Subcutaneous abdominal adipose tissue (tissue), 5 donors: ENCODE measurements around the gene AGAP3.

Experiments
- H3K27ac ChIP-seq: one replicate; pipeline ENCODE4 v1.7.0; 2013; ENCODE audit warnings: low read depth, mild to moderate bottlenecking, inconsistent platforms, low read length, moderate library complexity
- H3K27me3 ChIP-seq, 5 donors: one replicate each; pipeline ENCODE4 v1.7.0; 2013; ENCODE audit warnings: low read length in 5 of 5, inconsistent platforms in 1 of 5; ENCODE audit not compliant: control insufficient read depth in 5 of 5, insufficient read depth in 4 of 5
- H3K36me3 ChIP-seq, 5 donors: one replicate each; pipeline ENCODE4 v1.7.0; 2013; ENCODE audit warnings: low read length in 5 of 5; ENCODE audit not compliant: control insufficient read depth in 5 of 5, insufficient read depth in 5 of 5
- H3K4me1 ChIP-seq, 5 donors: one replicate each; pipeline ENCODE4 v1.7.0; 2013; ENCODE audit warnings: low read length in 5 of 5, mild to moderate bottlenecking in 3 of 5, moderate library complexity in 1 of 5; ENCODE audit not compliant: control insufficient read depth in 5 of 5, insufficient read depth in 5 of 5
- H3K4me3 ChIP-seq, 5 donors: one replicate each; pipeline ENCODE4 v1.7.0; 2013; ENCODE audit warnings: low read length in 5 of 5, low read depth in 1 of 5
- H3K9ac ChIP-seq, 5 donors: one replicate each; pipeline ENCODE4 v1.7.0; 2013; ENCODE audit warnings: low read length in 5 of 5, mild to moderate bottlenecking in 4 of 5, moderate library complexity in 3 of 5
- H3K9me3 ChIP-seq, 5 donors: one replicate each; pipeline ENCODE4 v1.7.0; 2013; ENCODE audit warnings: low read length in 5 of 5; ENCODE audit not compliant: control insufficient read depth in 5 of 5
- donor health status: healthy.
- donor health status: healthy.
- donor health status: healthy.
- donor health status: healthy.
- donor health status: healthy.

The AGAP3 gene

DNA sequence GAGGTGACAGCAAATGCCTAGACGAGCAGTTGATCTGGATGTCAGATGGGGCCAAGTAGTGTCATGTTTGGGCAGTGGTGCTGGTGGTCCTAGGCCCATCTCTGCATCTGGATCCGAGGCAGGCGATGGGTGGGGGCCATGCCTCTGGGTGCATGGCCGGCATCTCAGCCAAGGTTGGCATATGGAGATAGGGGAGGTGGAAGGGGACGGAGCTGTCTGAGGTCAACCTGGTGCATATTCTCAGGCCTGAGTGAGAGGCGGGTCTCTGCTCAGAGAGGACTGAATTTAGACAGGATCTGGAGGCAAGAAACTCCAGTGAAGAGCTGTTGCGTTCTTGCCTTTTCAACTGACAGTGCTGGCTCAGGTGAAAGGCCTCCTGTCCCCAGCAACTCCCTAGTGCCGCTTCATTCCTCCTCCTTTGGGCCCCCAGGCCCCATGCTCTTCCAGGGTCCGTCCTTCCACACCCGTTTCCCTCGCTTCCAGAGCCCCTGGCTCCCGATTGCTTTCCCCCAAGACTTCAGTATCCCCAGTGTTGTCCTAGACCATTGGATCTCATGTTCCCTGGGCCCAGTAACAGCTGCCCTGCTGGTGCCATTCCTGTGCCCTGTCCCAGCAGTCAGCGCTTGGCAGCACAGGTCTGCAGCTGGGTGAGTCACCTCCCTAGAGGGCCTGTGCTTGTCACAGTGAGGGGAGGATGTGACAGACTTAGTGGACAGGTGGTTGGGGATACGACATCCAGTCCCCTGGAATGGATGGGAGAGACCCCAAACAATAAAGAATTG, 48.7 kb downstream of the AGAP3 start:
- Histone ChIP-seq H3K9ac (no peak overlapping the region), H3K4me3 (no peak overlapping the region), H3K9me3 (no peaks in the 10 kb centered on the region), H3K27ac (no peak overlapping the region), H3K27me3 (no peaks in the 10 kb centered on the region), H3K4me1 (no peaks in the 10 kb centered on the region), H3K36me3 (peaks cover 2 to 98% (median 85%) of the 10 kb centered on the region in 5 donors)

DNA sequence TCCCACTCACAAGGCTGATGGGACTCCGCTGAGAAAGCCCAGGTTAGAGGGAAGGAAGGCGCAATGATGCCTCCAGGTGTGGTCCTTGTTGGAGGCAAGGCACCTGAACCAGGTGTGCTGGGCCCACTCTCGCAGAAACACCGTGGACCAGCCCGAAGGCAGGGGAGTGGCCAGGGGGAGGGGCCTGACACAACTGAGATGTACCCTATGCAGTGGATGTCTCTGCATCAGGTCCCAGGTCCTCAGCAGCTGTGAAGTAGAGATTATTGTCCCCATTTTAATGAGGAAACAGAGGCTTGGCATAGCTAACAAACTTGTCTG, 49.2 kb downstream of the AGAP3 start:
- H3K27ac ChIP-seq, result no peak overlapping the region
- H3K4me3 ChIP-seq, result no peak overlapping the region
- no peaks in the 10 kb centered on the region for H3K9me3 ChIP-seq
- H3K9ac ChIP-seq, result no peak overlapping the region
- no peaks in the 10 kb centered on the region for H3K4me1 ChIP-seq
- peaks cover 2 to 98% (median 85%) of the 10 kb centered on the region in 5 donors for H3K36me3 ChIP-seq
- H3K27me3 ChIP-seq, result no peaks in the 10 kb centered on the region

DNA sequence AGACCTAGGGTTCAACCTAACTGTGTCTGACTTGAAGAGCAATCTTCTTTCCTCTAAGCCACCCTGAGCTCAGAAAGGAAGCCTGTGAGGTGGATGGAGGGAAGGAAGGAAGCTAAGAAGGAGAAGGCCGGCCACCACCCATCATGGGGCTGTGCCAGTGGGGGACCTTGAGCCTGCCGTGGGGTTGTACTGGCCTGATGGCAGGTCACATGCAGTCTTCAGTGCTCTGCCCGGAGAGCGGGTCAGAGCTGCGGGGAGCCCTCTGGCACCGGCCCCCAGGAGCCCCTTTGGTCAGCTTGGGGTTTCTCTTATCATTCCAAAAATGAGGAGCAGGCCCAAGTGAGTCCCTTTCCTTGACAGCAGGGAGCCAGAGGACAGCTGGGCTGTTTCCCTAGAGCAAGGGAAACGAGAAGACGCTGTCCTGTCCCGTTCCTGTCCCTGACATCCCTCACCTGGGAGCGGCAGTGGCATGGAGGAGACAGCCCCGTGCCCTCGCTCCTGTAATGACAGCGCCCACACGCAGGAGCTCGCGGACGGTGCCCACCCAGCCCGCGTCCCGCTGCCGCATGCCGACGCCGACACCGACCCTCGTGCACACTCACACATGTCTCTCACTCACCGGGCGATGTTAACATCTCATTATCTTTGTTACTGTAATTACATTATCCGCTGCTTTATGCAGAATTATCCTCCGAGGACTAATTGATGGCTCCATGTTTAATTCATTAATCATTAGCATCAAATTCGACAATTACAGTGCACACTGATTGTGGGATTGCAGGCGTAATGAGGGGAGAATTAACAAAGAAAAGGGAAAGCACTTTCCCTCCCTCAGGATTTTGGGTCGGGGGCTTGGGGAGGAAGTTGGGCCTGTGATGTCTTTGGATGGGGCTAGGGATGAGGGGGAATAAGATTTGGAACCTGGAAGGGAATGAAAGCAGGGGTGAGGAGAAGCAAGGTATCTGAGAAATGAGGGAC, 49.9 kb downstream of the AGAP3 start:
- Histone ChIP-seq H3K9me3 (no peaks in the 10 kb centered on the region), H3K4me1 (no peaks in the 10 kb centered on the region), H3K27ac (no peak overlapping the region), H3K9ac (no peak overlapping the region), H3K36me3 (peaks cover 2 to 98% (median 86%) of the 10 kb centered on the region in 5 donors), H3K27me3 (no peaks in the 10 kb centered on the region), H3K4me3 (no peak overlapping the region)

DNA sequence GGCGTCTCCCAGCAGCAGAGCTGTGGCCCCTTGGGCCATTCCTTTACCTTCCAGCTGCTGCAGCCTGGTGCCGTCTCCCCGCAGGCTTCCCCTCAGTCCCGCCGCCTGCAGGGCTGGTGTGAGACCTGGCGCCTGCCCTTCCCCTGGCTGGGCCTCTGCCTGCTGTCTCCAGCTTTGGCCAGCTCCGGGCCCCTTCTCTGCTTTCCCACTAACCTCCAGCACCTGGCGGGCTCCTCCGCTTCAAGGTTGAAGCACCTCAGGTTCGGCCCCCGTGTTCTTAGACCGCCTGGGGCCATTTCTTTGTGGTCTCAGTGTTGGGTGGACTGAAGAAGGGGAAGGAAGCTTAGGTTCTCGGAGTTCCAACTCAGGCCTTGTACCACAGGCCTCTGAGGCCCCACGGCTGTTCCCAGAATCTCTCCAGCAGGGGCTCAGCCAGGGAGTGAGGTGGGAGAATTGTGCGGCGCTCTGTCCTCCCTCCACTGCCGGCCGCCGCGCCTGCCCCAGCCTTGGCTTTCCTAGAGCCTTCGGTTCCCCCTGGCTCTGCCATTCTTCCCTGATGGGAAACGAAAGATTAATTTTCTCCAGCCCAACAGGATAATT, 50.9 kb downstream of the AGAP3 start:
- Histone ChIP-seq H3K27ac (no peak overlapping the region), H3K4me1 (peaks cover 0 to 3% (median 0%) of the 10 kb centered on the region in 5 donors), H3K27me3 (no peaks in the 10 kb centered on the region), H3K9ac (no peak overlapping the region), H3K4me3 (no peak overlapping the region), H3K36me3 (peaks cover 2 to 98% (median 86%) of the 10 kb centered on the region in 5 donors), H3K9me3 (no peaks in the 10 kb centered on the region)

DNA sequence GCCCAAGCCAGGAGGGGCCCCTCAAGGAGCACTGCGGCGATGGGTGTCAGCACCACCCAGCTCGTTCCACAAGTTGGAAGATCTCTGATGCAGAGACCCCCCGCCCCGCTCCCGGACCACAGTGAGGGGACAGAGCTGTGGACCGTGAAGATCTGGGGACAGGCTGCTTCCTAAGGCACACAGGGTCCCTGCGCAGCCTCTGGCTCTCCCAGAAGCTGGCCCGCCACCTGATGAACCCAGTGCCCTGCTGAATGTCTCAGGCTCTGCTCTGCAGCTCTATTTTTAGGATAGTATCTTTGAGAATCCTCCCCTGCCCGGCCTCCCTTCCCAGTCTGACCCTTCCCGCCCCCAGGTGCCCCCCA, 51.5 kb downstream of the AGAP3 start:
- Histone ChIP-seq H3K27ac (no peak overlapping the region), H3K36me3 (peaks cover 2 to 98% (median 85%) of the 10 kb centered on the region in 5 donors), H3K9me3 (no peaks in the 10 kb centered on the region), H3K4me1 (peaks cover 0 to 9% (median 4%) of the 10 kb centered on the region in 5 donors), H3K9ac (no peak overlapping the region), H3K27me3 (no peaks in the 10 kb centered on the region), H3K4me3 (no peak overlapping the region)

DNA sequence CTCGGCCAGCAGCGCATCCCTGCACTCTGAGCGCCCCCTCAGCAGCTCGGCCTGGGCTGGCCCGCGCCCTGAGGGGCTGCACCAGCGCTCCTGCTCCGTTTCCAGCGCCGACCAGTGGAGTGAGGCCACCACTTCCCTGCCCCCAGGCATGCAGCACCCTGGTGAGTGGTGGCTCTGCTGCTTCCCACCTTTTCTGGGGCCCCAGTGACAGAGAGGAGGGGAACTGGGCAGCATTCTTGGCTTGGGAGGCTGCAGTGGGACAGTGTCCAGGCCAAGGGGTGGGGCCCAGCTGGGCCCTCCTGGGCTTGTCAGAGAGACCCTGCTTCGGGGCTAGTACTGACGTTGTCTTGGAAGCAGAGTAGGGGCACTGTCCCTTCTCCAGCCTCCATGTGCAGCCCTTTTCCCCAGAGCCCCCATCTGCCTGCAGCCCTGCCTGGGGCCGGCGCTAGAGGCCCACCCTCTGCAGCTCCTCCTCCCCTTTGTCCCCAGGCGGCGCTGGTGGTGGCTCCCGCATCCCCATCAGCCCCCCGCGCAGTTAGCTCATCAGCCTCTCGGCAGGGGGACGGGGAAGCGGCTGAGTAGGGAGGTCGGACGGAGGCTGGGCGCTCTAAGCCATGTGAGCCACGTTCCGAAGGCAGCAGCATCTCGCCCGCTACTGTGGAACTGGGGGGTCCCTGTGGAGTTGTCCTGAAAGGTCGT, 52.0 kb downstream of the AGAP3 start:
- Histone ChIP-seq H3K27me3 (no peaks in the 10 kb centered on the region), H3K4me3 (no peak overlapping the region), H3K9me3 (no peaks in the 10 kb centered on the region), H3K4me1 (peaks cover 1 to 14% (median 10%) of the 10 kb centered on the region in 5 donors), H3K36me3 (peaks cover 2 to 98% (median 86%) of the 10 kb centered on the region in 5 donors), H3K9ac (no peak overlapping the region), H3K27ac (no peak overlapping the region)

DNA sequence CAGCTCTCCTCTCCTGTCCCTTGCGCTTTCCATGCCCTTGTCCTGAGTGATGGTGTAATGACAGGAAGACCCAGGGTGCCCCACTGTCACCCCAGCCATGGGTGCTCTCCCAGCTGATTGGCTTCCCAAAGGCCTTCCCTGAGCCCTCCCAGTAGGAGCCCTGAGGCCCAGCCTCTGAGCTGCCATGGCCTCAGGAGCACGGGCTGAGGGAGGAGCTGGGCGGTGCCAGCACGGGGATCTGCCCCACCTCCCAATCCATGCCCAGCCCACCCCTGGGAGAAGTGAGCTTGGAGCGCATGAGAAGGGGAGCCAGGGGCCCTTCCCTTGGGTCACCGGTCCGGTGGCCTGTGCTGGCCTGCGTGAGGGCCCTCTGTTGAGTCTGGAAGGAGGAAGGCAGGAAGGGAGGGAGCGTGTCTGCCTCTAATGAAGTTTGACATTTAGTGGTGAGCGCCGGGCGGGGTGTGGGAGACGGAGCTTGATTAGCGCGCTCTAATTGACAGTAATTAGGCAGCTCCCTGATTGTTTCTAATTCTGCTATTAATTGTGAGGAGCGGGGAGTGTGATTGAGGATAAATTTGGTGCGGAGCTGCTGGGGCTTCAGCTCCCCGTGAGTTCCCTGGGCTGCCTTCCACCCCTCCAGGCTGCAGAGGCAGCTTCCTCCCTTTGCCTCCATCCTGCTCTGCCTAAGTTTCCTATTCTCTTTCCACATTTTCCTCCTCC, 53.0 kb downstream of the AGAP3 start:
- no peaks in the 10 kb centered on the region for H3K27me3 ChIP-seq
- H3K9me3 ChIP-seq, result no peaks in the 10 kb centered on the region
- H3K27ac ChIP-seq, result no peak overlapping the region
- peaks cover 1 to 16% (median 11%) of the 10 kb centered on the region in 5 donors for H3K4me1 ChIP-seq
- peaks cover 2 to 98% (median 86%) of the 10 kb centered on the region in 5 donors for H3K36me3 ChIP-seq
- no peak overlapping the region for H3K9ac ChIP-seq
- H3K4me3 ChIP-seq, result no peak overlapping the region

DNA sequence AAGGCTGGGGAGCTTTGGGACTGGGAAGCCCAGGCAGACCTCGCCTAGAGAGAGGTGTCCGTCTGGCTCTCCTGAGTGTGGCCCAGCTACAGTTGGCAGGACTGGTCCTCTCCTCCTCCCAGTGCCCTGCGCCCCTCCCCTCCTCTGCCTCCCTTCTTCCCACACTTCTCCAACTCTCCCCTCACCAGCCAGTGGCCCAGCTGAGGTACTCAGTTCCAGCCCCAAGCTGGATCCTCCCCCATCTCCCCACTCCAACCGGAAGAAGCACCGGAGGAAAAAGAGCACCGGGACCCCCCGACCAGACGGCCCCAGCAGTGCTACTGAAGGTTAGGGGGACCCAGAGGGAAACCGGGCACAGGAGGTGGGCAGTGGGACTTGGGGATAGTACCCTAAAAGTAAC, 53.5 kb downstream of the AGAP3 start:
- H3K36me3 ChIP-seq, result peaks cover 2 to 96% (median 83%) of the 10 kb centered on the region in 5 donors
- peaks cover 1 to 16% (median 11%) of the 10 kb centered on the region in 5 donors for H3K4me1 ChIP-seq
- H3K27me3 ChIP-seq, result no peaks in the 10 kb centered on the region
- no peak overlapping the region for H3K9ac ChIP-seq
- no peak overlapping the region for H3K4me3 ChIP-seq
- H3K9me3 ChIP-seq, result no peaks in the 10 kb centered on the region
- no peak overlapping the region for H3K27ac ChIP-seq

DNA sequence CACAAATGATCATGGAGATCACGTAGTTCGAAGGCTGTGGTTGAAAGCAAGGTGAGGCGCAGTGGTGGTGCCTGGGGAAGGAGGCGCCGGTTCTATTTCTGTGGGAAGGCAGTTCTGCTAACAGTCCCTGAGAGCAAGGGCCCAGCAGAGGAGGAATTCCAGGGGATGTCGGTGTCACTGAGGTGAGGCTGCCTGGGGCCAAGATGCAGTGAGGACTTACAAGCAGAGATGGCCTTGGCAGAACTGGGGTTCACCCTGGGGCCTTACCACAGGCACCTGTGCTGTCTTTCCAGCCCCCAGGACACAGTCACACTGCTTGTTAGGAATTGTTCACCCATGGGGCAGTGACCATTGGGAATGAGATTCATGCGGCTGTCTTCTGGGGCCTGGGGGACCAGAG, 54.6 kb downstream of the AGAP3 start:
- peaks cover 1 to 16% (median 11%) of the 10 kb centered on the region in 5 donors for H3K4me1 ChIP-seq
- H3K36me3 ChIP-seq, result peaks cover 2 to 91% (median 78%) of the 10 kb centered on the region in 5 donors
- H3K27me3 ChIP-seq, result no peaks in the 10 kb centered on the region

More for the DNA sequence above, 54.6 kb downstream of the AGAP3 start:
- H3K27ac ChIP-seq, result no peak overlapping the region
- no peak overlapping the region for H3K4me3 ChIP-seq
- H3K9me3 ChIP-seq, result no peaks in the 10 kb centered on the region
- H3K9ac ChIP-seq, result no peak overlapping the region
